Right ventricle myocardium inferior (tissue), 1 donor: ENCODE data around the gene CFAP77. TPM values are rescaled to one million over a fixed set of nuclear protein-coding genes. Genes with fewer than 3 reads are reported as not detected.

ENCODE experiments used
- ATAC-seq: fragments of 200-7000 bp; cut with Tn5 transposase; one replicate; pipeline ENCODE4 v1.9.1; 2020; ENCODE audit warnings: mild to moderate bottlenecking, moderate library complexity
- DNase-seq: peaks from one replicate; pipeline ENCODE4 v3.0.0; 2021; ENCODE audit errors: missing footprints
- intact Hi-C: fragments of 100-400 bp; cut with DNase I; formaldehyde crosslinking; loops from one replicate; pipeline ENCODE4 v1.11.0; 2022
- total RNA-seq: library from RNA; stranded (reverse); fragmentation: NEBNext Ultra II Directional; extraction: Animal tissue kit (Norgen Biotek cat#: 25700); gene quantifications from one replicate; pipeline ENCODE4 v1.2.1, GENCODE V29; 2021
- donor health status: DM: no; HTN: yes; CAD: no; lungs with severe emphysema.

CFAP77 gene
- total RNA-seq, 1 donor from 2014 or later, result 2.9 TPM

DNA sequence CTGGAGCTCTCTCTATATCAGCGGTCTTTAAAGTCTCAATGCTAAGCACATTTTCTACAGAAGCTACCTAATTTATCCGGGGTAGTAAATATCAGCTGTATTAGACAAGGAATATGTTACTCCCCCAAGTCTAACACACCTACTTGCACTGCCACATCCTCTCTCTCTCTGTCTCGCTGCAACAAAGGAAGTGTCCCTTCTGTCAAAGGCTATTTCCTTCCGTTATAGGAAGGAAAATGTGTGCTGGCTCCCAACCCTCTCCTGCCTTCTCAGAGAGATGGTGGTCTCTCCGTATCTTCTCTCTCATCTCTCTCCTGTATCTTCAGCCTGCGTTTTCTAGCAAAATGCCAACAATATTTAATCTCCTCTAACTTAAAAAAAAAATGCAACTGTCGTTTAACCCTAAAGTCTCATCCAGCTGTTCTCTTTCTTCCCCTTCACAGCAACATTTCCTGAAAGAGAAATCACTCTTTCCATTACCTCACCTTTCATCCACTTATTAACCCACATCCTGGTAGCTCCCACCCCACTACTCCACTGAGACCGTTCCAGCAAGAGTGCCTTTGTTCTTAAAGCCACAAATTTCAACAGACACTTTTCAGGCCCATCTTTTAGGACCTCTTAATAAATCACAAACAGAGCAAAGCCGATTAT lies 5.7 kb upstream of the CFAP77 start:
- DNase-seq (no peak), ATAC-seq (no peak)
- intact Hi-C loops, result no loop called here

DNA sequence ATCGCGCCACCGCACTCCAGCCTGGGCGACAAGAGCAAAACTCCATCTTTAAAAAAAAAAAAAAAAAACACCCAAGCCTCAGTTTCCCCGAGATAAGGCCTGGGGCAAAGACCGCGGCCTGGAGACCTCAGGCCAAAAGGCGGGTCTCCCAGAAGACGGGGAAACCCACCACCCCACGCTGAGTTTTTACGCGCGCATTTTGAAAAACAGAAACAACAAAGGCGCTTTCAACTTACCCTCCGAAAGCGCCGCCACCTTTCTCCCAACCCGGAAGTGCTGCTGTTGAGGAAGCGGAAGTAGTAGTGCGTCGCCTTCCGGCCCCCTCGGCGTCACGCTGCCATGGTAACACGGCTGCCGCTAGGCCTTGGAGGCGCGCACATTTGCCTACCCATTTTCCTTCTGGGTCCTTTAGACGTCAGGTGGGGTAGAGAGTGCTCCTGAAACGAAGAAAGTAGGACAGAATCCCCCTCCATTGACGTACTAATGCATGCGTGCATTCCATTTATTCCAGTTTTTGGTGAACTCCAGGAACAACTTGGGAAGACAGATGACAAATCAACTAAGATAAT lies 3.4 kb upstream of the CFAP77 start, which contains the start of gene TTF1:
TSS of gene TTF1 (minus strand) at position 287 of the 569 bp plus-strand sequence. CDS start 4,019 bp downstream, outside the sequence.
- ATAC-seq, result peak; percentile 77
- intact Hi-C loops, result loop anchor here (1.0 kb wide), 1 partner anchor 51 kb away; no protein-coding TSS in a partner anchor
- peak; percentile 95 for DNase-seq

DNA sequence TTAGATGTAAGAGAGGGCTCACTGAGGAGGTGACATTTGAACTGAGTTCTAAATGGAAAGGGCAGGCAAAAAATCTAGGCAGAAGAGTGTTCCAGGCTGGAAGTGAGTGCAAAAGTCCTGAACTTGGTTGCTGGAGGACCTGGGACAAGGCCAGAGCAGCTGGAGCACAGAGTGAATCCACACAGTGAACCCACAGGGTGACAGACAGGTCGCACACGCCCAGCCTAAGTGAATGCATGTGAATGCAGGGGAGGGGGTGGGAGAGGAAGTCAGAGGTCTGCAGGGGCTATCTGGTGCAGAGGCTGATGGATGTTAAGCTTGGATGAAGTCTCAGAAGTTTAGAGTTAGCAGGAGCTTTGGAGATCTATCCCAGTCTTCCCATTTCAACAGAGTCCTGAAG lies 2.8 kb upstream of the CFAP77 start:
- intact Hi-C loops, result no loop called here
- ATAC-seq (no peak), DNase-seq (no peak)

DNA sequence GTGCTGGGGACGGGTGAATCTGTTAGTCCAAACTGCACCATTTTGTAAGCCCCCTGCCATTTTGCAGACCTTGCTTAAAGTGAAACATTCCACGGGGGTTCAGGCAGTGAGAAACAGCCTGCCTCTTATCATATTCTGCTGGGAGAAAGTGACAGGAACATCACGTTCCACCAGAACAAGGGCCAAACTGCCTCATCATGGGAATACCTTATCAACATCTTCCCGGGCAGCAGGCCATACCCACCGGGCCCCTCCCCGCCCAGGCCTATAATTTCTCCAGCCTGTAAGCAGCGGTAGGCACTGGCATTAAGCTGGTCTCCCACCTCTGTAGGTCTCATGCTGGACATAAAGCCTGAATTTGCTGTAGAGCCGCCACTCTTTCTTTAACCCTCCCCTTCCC lies 1.5 kb upstream of the CFAP77 start:
- intact Hi-C loops, result no loop called here
- DNase-seq (no peak), ATAC-seq (peak; percentile 82)

DNA sequence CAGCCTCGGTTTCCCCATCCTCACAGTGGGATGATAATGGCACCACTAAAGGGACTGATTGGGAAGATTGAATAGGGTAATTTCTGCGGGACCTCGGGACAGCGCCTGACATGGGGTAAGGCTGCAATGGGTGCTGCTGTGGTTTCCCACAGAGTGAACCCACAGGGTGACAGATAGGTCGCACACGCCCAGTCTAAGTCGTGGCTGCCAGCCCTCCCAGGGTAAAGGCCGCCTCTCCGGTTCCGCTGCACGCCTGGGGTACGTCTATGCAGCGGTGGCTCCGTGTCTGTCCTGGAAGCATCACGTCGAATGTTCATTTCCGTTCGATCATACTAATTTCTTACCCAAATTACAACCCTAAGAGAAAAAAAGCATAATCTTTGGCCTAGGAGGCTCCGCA lies 631 bp downstream of the CFAP77 start:
- ATAC-seq, result no peak
- intact Hi-C loops, result loop anchor here (2.0 to 5.0 kb wide), 3 partner anchors 97 to 388 kb away; no protein-coding TSS in a partner anchor

DNA sequence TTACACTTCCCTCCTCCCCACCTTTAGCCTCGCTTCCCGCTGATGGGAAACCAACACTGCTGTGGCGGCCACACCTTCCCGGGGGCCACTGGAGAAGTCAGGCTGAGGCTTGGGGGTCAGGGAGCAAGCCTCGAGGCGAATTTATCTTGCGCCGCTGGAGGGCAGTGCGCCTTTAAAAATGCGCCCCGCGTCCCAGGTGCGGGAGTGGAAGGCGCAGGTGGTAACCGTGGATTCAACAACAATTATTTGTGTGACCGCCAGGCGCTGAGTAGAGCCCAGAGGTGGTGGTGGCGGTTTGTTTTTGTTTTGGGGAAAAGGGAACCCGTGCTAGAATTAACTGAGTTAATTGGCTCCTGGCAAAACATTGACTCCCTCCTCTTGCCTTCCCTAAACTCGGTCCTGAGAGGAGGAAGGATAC lies 1.1 kb downstream of the CFAP77 start:
- DNase-seq, result peak; percentile 69
- intact Hi-C loops, result loop anchor here (2.0 to 5.0 kb wide), 3 partner anchors 96 to 388 kb away; no protein-coding TSS in a partner anchor
- ATAC-seq, result no peak

More for the DNA sequence above, 631 bp downstream of the CFAP77 start:
- DNase-seq, result no peak

DNA sequence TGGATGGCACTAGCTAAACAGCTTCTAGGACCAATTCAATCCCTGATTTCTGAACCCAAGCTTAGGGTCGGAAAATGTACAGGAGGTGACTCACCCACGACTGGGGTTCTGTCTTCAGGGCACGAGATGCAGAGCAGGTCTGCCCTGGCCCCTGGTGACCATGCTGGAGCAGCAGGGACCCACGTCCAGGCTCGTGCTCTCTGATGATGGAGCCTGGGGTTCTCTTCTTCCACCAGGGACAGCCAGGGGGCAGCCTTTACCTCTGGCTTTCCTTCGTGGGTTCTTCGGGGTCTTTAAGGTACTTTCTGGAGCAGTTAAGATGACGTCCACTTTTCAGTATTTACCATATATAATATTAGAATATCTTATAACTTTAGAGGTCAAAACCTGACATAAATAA lies 2.1 kb downstream of the CFAP77 start:
- intact Hi-C loops, result loop anchor here (5.0 kb wide), 1 partner anchor 95 kb away; no protein-coding TSS in a partner anchor
- DNase-seq, result no peak
- no peak for ATAC-seq

DNA sequence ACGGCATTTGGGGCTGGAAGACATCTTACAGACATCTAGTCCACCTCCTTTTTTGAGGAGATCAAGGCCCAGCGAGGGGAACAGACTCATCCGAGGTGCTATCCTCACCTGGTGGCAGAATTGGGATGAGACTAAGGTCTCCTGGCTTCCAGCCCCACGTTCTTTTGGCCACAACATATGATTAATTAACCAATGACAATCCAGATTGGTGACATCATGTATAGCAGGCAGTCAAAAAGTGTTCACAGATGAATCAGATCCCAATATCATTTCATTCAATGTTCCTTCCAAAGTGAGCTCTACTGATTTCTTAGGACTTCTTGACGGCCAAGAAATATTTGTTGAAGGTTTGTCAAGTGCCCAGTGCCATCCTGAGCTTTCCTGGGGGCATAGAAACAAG lies 3.9 kb downstream of the CFAP77 start:
- intact Hi-C loops, result loop anchor here (5.0 kb wide), 1 partner anchor 93 kb away; no protein-coding TSS in a partner anchor
- ATAC-seq, result no peak
- DNase-seq, result no peak

DNA sequence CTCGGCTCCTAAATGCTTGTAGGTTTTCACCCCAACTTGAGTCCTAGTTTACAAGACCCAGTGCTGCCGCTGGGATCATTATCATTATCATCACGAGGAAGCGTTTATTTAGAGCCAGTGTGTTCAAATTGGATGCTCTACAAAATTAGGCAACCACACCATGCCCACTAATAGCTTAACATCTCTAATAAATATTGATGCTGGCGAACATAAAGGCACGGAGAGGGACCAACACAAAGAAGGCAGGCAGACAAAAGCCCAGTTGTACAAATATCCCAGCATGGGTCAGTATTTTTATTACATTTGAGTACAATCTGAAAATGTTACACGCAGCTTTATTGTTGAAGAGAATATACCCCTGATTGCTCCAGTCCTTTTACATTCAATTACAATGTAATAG lies 4.7 kb downstream of the CFAP77 start:
- intact Hi-C loops, result loop anchor here (5.0 kb wide), 1 partner anchor 93 kb away; no protein-coding TSS in a partner anchor
- DNase-seq (no peak), ATAC-seq (no peak)

DNA sequence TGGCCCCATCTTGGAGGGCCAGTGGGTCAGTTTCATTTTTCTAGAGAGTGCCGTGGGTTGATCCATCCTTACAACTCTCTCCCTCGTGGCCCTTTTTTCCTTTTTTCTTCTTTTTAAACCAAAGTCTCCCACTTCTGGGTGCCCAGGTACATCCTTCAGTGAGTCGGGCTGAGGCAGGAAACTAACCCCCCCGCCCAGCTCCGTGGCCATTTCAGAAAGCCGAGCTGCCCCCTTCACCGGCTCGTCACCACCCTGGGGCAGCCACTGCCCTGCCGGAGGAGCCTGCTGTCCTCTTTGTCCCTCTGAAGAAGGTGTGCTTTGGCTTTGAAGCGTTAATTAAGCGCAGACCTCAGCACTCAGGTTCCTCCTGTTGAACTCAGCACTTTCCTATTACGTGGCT lies 5.2 kb downstream of the CFAP77 start:
- ATAC-seq (no peak), DNase-seq (no peak)
- intact Hi-C loops, result no loop called here

DNA sequence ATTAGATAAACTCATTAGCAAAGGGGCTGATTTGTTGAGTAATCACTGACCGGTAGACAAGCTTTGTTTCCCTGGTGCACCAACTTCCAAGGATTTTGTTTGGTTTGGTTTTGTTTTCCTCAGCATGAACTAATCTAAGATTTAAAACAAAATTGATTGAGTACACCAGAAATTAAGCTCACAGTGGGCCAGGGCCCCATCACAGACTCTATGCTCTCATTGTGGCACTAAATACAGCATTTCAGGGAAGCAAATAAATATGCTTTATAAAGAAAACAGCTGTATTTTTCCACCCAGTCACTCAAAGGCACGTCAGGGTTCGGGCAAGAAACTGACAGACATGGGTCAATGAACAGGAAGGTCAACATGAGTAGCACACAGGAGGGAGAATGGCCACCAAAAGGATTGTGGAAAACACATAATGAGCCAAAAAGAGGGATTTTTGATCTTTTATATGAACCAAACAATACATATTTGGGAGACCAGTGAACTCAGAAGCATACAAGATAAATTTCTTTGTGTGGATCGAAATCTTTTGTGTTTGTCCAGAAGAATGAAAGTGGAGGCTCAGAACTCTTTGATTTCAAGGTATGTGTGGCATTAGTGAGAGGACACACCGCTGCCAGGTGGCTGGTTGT lies 8.8 kb downstream of the CFAP77 start:
- DNase-seq (no peak), ATAC-seq (no peak)
- intact Hi-C loops, result loop anchor here (2.0 kb wide), 1 partner anchor 154 kb away; no protein-coding TSS in a partner anchor

DNA sequence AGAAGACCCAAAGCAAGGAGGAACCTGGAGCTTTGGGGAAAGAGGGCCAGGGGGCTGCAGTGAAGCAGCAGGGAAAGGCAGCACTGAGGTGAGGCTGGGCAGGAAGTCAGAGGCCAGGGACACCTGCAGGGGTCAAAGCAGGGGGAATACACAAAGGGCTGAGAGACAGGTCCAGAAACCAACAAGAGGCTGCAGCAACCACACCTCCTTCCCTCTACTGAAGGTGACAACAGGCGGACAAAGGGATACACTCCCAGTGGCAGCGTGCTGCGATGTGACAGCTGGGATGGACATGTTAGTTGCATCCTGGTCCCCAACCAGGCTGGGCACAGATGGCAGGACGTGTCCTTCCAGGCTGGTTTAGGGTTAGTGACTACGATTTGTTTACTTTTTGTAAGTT lies 12.6 kb downstream of the CFAP77 start:
- intact Hi-C loops, result no loop called here
- ATAC-seq, result no peak
- no peak for DNase-seq

DNA sequence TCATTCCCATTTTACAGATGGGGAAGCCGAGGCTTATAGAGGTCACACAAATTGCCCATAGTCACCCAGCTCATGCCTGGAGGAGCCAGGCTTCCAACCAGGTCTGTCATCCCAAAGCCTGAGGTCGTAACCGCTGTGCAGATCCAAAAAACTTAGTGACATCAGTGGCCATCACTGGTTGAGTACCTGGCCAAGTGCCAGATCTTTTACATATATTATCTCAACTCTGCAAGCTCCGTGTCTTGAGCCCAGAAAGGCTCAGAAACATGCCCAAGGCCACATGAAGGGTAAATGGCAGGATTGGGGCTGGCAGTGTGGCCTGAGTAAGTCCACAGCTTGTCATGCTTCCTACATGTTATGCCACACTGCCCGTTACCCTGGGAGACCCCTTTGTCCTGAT lies 13.5 kb downstream of the CFAP77 start:
- ATAC-seq (no peak), DNase-seq (no peak)
- intact Hi-C loops, result no loop called here

DNA sequence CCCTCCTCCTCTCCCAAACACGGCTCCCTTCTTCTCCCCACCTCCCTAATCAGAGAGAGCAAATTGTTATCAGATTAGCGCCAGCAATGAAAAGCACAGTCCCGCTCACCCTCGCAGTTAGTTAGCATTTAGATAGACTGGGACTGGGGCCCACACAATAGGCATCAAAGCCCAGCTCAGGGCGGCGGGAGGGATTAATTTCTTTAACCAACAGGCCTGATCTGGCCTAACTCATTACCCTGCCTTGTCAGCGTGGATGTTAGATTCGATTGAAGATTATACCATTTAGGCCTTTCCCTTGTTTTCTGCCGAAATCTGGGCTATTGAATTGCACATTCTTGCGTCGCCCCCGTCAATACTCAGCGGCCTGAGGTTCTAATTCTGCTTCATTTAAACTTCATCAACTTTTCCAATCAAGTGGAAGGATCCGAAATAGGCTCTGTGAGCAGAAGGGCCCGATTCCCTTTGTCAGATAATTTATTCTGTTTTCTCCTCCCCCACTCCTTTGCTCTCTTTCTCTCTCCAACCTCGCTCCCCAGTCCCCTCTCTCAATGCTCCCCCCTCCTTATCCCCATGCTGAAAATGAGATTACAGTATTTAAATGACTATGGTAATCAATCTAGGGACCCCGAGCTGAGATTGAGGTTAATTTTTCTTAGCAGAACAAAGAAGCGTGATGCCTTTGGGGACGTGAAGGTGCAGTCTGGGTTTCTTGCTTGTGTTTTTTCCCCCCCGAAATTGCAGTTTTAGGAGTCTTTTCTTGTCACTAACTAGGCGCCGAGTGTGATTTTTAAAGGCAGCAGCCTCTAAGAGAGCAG lies 15.1 kb downstream of the CFAP77 start:
- intact Hi-C loops, result no loop called here
- ATAC-seq (no peak), DNase-seq (no peak)

DNA sequence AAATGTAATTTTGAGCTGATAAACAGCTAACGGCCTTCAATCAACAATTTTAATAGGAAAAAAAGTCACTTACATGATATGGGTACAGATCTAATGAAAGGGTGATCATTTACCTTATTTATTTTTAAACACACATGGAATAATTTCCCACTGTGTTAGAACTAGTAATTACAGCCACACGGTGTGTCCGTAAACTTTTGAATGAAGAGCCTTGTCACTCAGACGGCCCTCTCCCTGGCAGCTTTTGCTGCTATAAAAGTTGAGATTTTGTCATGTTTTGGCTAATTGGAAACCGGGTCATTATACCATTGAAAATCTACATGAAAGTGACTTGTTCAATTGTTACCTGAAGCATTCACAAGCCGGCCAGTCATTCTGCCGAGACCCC lies 15.7 kb downstream of the CFAP77 start:
- ATAC-seq (no peak), DNase-seq (no peak)
- intact Hi-C loops, result no loop called here

DNA sequence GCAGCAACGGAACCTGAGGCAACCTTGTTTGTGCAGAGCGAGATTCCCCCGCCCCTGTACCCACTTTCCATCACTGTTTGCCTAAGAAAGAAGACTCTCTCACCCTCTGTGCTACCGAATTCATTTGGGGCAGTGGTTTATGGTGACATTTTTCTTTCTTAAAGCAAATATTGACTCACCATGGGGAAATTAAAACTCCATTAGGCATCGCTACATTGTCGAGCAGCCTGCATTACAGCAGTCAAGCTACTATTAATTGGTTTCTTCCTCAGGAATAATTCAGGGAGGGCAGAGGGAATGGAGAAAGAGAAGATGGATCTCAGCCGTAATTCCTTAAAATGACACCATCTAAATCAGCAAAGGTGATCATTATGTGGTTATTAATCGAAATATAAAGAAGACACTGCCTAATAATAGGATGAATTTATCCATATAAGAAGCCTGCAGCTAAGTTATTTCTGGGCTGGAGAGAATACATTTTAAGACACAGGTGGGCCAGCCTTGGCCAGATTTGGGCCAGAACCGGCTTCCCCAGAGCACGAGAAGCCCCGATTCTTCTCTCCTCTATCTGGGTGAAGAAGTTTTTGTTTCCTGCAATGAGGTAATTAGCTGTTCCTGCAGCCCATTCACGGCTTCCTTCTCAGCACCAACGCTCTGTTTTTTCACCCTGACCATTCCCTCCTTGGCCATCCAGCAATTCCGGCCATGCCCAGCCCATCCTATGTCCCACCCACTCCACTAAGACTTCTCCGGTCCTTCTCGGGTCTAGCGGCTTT lies 16.8 kb downstream of the CFAP77 start:
- ATAC-seq (no peak), DNase-seq (no peak)
- intact Hi-C loops, result no loop called here

DNA sequence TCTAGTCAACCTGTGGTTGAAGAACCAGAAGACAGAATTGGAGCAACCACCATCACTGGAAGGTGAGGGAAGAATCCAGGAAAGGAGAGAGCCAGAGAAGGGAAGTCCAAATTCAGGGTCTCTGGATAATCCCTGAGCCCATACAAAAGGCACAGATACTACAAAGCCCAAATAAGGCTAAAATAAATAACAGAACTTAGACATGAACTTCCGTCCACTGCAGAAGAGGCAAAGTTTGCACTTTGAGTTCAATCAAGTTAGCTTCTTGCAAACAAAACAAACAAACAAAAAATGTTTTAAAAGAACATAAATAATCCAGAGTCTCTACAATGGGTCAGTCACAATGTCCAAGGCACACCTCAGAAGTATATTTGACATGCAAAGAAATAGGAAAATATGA lies 21.0 kb downstream of the CFAP77 start:
- no peak for DNase-seq
- ATAC-seq, result no peak
- intact Hi-C loops, result no loop called here

DNA sequence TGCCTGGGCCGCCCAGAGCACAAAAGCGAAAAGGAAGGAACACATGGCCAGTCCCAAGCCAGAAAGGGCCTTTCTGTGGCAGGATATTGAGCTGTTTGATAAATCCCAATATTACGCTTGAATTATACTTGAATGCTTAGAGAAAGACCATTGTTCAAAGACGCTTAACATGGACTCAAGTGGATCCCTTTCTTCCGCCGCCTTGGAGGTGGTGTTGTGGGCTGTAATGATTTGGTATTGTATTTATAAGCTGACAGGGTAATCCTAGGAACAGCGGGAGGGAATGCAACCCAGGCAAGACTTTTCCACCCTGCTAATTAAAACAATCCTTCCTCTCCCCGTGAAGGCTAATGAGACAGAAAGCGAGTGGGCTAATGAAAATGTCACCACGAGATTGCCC lies 24.9 kb downstream of the CFAP77 start:
- intact Hi-C loops, result no loop called here
- ATAC-seq (no peak), DNase-seq (no peak)
